NK-92 treated with Interleukin-12 subunit alpha and Interleukin-12 subunit beta, amount 100 ng/mL, for 24 hours (cell line): Measurements from ENCODE around the gene ZBTB46.
"Not testable (repeated sequence)": the region's sequence is repeated elsewhere in the genome, so short reads cannot be mapped to it uniquely, and the experiment has no call there.

Source experiments
- DNase-seq: peaks from one replicate; lab custom pipeline; 2025; lab: John Stamatoyannopoulos, UW

ZBTB46 gene

GRCh38 chr20:63815615-63816253, 15.3 kb downstream of the ZBTB46 start:
- no peak for DNase-seq

- DNase-seq: no peak
These were observed 16.0 kb downstream of the ZBTB46 start for GRCh38 chr20:63814891-63815614.

GRCh38 chr20:63811491-63811875, 19.6 kb downstream of the ZBTB46 start:
- DNase-seq: no peak

- DNase-seq: no peak
These were observed 20.2 kb downstream of the ZBTB46 start for GRCh38 chr20:63810730-63811490.

DNA sequence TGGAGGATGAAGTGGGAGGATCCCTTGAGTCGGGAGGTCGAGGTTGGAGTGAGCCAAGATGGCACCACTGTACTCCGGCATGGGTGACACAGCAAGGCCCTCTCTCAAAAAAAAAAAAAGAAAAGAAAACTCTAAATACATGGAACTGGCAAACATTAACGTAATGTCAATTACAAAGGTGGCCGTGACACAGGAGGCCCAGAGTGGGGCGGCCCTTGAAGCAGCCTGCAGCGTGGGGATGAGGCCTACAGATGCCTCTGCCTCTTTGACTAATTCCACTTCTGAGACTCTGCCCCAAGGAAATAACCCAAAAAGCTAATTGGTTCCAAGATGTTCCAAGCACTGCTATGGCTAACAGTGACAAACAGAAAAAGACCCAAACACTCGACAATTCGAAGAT, 21.2 kb downstream of the ZBTB46 start:
- DNase-seq: no peak

GRCh38 chr20:63808964-63809674, 21.9 kb downstream of the ZBTB46 start:
- DNase-seq: no peak

DNA sequence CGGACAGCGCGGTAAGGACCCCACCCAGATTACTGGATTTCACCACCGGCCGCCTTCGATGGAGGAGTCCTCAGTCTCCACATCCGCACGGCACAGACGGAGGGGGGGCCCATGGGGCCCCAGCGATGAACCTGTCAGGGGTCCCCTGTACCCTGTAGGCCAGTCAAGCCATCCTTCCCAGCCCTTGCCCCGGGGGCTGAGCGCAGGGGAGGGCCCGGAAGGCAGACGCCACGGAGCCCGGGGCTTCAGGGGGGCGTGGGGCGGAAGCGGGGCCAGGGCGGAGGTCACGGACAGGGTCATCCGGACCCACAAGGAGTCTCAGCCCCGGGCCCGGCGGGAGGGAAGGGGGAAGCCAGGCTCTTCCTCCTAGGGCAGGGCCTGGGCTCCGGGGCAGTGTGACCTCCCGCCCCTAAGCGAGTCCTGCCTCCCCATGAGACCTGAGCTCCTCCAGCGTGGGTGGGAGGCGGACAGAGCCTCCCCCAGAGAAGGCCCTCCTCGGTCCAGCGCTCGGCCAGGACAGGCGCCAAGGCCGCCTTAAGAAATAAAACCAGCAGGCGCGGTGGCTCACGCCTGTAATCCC, 22.8 kb downstream of the ZBTB46 start:
- DNase-seq: no peak

GRCh38 chr20:63807654-63808053, 23.4 kb downstream of the ZBTB46 start:
- no peak for DNase-seq

DNA sequence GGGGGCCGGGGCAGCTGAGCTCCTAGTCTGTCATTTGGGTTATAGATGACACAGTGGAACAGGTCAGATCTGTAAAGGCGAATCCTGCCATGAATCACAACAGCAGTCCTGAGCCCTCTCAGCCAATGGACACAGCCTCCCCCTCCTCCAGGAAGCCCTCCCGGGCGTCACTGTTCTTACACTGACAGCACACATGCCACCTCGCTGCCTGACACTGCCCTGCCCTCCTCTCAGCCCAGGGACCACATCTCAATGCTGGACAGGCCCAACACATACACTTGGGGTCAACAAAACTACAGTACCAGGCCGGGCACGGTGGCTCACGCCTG, 26.8 kb downstream of the ZBTB46 start:
- DNase-seq: no peak

DNA sequence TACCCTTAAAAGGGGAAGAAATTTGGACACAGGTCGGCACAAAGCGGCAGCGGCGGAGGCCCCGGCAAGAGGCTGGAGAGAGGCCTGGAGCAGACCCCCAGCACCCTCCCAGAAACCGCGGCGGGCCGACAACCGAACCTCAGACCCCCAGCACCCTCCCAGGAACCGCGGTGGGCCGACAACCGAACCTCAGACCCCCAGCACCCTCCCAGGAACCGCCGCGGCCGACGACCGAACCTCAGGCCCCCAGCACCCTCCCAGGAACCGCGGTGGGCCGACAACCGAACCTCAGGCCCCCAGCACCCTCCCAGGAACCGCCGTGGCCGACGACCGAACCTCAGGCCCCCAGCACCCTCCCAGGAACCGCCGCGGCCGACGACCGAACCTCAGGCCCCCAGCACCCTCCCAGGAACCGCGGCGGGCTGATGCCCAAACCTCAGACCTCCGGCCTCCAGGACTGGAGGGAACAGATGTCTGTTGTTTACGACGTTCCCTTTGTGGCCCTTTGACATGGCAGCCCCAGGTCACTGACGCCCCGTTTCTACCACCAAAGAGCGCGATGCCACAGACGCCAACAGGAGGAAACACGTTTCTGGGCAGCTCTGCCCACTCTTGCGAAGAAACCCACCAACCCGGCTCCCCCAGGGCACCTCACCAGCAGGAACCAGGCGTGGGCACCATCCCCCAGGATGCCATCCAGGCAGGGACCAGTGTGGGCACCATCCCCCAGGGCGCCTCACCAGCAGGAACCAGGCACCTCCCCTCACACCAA, 28.4 kb downstream of the ZBTB46 start:
- DNase-seq: no peak

DNA sequence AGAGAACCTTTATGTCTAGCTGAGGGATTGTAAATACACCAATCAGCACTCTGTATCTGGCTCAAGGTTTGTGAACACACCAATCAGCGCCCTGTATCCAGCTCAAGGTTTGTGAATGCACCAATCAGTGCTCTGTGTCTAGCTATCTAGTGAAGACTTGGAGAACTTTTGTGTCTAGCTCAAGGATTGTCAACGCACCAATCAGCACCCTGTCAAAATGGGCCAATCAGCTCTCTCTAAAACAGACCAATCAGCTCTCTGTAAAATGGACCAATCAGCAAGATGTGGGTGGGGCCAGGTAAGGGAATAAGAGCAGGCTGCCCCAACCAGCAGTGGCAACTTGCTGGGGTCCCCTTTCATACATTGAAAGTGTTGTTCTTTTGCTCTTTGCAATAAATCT, 29.9 kb downstream of the ZBTB46 start:
- not testable (repeated sequence) for DNase-seq

DNA sequence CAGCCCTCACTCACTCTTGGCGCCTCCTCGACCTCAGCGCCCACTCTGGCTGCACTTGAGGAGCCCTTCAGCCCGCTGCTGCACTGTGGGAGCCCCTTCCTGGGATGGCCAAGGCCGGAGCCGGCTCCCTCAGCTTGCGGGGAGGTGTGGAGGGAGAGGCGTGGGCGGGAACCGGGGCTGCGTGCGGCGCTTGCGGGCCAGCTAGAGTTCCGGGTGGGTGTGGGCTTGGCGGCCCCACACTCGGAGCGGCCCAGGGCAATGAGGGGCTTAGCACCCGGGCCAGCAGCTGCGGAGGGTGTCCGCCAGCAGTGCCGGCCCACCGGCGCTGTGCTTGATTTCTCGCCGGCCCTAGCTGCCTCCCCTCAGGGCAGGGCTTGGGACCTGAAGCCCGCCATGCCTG, 30.7 kb downstream of the ZBTB46 start:
- DNase-seq: not testable (repeated sequence)

DNA sequence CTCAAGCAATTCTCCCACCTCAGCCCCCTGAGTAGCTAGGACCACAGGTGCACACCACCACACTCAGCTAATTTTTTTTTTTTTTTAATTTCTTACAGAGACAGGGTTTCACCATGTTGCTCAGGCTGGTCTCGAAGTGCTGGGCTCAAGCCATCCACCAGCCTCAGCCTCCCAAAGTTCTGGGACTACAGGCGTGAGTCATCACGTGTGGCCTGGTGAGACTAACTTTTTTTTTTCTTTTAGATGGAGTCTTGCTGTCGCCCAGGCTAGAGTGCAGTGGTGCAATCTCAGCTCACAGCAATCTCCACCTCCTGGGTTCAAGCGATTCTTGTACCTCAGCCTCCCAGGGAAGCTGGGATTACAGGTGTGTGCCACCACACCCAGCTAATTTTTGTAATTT, 31.9 kb downstream of the ZBTB46 start:
- DNase-seq: not testable (repeated sequence)

DNA sequence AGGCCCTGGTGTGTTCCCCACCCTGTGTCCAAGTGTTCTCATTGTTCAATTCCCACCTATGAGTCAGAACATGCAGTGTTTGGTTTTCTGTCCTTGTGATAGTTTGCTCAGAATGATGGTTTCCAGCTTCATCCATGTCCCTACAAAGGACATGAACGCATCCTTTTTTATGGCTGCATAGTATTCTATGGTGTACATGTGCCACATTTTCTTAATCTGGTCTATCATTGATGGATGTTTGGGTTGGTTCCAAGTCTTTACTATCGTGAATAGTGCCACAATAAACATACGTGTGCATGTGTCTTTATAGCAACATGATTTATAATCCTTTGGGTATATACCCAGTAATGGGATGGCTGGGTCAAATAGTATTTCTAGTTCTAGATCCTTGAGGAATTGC, 33.9 kb downstream of the ZBTB46 start:
- not testable (repeated sequence) for DNase-seq

DNA sequence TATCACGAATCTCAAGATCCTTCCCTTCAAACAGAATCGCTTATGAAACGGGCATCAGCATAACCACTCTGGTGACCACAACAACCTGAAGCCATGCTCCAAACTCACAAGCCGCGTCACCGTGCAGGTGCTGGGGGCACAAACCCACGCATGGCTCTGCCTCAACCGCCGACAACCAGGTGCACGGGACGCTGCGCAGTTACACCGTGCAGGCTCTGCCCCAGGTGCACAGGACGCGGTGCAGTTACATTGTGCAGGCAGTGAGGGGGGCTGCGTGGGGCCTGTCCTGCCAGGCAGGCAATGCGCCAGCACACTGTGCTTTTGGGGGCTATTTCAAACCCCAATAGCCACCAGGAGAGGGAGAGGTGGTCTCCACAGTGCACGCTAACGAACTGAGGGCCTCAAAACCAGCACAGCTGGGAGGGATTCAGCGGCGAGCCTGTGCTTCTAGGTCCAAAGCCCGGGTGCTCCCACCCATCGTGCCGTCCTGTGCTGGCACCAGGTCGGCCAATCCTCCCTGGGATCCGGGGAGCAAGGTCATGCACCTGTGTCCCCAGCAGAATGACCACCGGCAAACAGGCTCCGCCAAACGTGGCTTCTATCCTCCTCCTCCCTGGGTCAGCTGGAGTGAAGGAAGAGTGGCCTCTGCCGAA, 35.8 kb downstream of the ZBTB46 start:
- no peak for DNase-seq

- DNase-seq: no peak
These were observed 36.5 kb downstream of the ZBTB46 start for GRCh38 chr20:63794614-63795013.

GRCh38 chr20:63792866-63793265, 38.2 kb downstream of the ZBTB46 start:
- DNase-seq: no peak

- DNase-seq: no peak
These were observed 39.4 kb downstream of the ZBTB46 start for GRCh38 chr20:63791497-63792156.

- no peak for DNase-seq
These were observed 40.4 kb downstream of the ZBTB46 start for GRCh38 chr20:63790572-63791168.
